SU-DHL-6 (cell line): ENCODE results near the gene AADACL3.

Experiments used
- EZH2phosphoT487 ChIP-seq: fragments of 200-600 bp; sonication (generic), shearing (Covaris generic); conservative IDR thresholded peaks from 2 replicates; pipeline ENCODE4 v1.6.1; 2018; ENCODE audit warnings: mild to moderate bottlenecking, antibody characterized with exemption, low read length, moderate library complexity, mixed read lengths
- TF ChIP-seq, protein P1 (sequence below): fragments of 200-600 bp; sonication (generic); IDR thresholded peaks from one replicate; pipeline ENCODE4 v1.5.1; 2017; ENCODE audit warnings: antibody characterized with exemption, mild to moderate bottlenecking, low read length, moderate library complexity; ENCODE audit not compliant: insufficient read depth, poor library complexity, severe bottlenecking

DNA sequence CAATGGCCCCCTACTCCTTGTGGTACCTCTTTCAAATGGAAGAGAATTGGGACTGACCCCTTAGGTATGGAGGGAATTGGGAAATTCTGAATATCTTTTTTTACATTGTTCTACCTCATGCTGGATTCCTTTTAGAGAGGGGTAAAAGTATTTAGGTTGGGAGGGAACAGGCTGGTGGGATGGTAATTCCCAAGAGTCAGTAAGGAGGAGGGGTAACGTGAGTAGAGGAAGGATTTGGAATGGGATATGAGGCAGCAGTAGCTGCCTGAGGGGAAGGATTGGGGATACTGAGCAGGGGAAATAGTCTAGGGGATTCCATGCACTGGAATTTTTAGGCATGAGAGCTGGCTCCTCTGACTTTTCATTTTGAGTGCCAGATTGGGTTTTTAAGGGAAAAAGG lies 3.8 kb upstream of the AADACL3 start:
- TF ChIP-seq, protein P1, sequence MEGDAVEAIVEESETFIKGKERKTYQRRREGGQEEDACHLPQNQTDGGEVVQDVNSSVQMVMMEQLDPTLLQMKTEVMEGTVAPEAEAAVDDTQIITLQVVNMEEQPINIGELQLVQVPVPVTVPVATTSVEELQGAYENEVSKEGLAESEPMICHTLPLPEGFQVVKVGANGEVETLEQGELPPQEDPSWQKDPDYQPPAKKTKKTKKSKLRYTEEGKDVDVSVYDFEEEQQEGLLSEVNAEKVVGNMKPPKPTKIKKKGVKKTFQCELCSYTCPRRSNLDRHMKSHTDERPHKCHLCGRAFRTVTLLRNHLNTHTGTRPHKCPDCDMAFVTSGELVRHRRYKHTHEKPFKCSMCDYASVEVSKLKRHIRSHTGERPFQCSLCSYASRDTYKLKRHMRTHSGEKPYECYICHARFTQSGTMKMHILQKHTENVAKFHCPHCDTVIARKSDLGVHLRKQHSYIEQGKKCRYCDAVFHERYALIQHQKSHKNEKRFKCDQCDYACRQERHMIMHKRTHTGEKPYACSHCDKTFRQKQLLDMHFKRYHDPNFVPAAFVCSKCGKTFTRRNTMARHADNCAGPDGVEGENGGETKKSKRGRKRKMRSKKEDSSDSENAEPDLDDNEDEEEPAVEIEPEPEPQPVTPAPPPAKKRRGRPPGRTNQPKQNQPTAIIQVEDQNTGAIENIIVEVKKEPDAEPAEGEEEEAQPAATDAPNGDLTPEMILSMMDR: no peak
- no peak for TF ChIP-seq EZH2phosphoT487
